Measurements from ENCODE around the gene CHMP4A.

The CHMP4A gene

GRCh38 chr14:24235804-24236688 lies 22.8 kb upstream of the CHMP4A start:
- DNase-seq (ENCODE audit: low read depth), result no peak
- no peak overlapping the region for H3K4me3 ChIP-seq (ENCODE audit: low read depth, low read length)
- TF ChIP-seq MAX (IDR thresholded peaks at IDR 0.05; ENCODE audit: low read depth, low read length), result no peak
- TF ChIP-seq CTCF (IDR thresholded peaks at IDR 0.05; ENCODE audit: low read depth, low read length), result no peak
- TF ChIP-seq MYC (IDR thresholded peaks at IDR 0.05; ENCODE audit: low read depth, low read length), result no peak
- no peak for TF ChIP-seq POLR2A (IDR thresholded peaks at IDR 0.05; ENCODE audit: extremely low read depth, insufficient read length)

- TF ChIP-seq MAX (IDR thresholded peaks at IDR 0.05; ENCODE audit: low read depth, low read length) (no peak), CTCF (IDR thresholded peaks at IDR 0.05; ENCODE audit: low read depth, low read length) (no peak), POLR2A (IDR thresholded peaks at IDR 0.05; ENCODE audit: extremely low read depth, insufficient read length) (no peak), MYC (IDR thresholded peaks at IDR 0.05; ENCODE audit: low read depth, low read length) (no peak)
- H3K4me3 ChIP-seq (ENCODE audit: low read depth, low read length), result peak overlapping the region; percentile 84
- DNase-seq (ENCODE audit: low read depth), result no peak
Measured at GRCh38 chr14:24234095-24235005, 21.1 kb upstream of the CHMP4A start.

- peak overlapping the region; percentile 84 for H3K4me3 ChIP-seq (ENCODE audit: low read depth, low read length)
- no peak for DNase-seq (ENCODE audit: low read depth)
- TF ChIP-seq CTCF (IDR thresholded peaks at IDR 0.05; ENCODE audit: low read depth, low read length) (no peak), POLR2A (IDR thresholded peaks at IDR 0.05; ENCODE audit: extremely low read depth, insufficient read length) (no peak), MAX (IDR thresholded peaks at IDR 0.05; ENCODE audit: low read depth, low read length) (no peak), MYC (IDR thresholded peaks at IDR 0.05; ENCODE audit: low read depth, low read length) (no peak)
Measured at GRCh38 chr14:24233538-24233866, 20.2 kb upstream of the CHMP4A start.

GRCh38 chr14:24232645-24233537 lies 19.6 kb upstream of the CHMP4A start, which contains the start of gene GMPR2:
Gene GMPR2 (plus strand): TSS chr14:24232929. CDS start chr14:24233254, 325 bp downstream.
- TF ChIP-seq CTCF (IDR thresholded peaks at IDR 0.05; ENCODE audit: low read depth, low read length), result no peak
- peak; percentile 88 for TF ChIP-seq MYC (IDR thresholded peaks at IDR 0.05; ENCODE audit: low read depth, low read length)
- peak; percentile 84 for TF ChIP-seq MAX (IDR thresholded peaks at IDR 0.05; ENCODE audit: low read depth, low read length)
- peak; percentile 16 for TF ChIP-seq POLR2A (IDR thresholded peaks at IDR 0.05; ENCODE audit: extremely low read depth, insufficient read length)

GRCh38 chr14:24232121-24232644 lies 18.9 kb upstream of the CHMP4A start, which contains the start of gene NEDD8:
Gene NEDD8 (minus strand): TSS chr14:24232367. CDS start chr14:24232267, 100 bp downstream.
- peak within 1 kb of the TSS; percentile 84 for H3K4me3 ChIP-seq (ENCODE audit: low read depth, low read length)
- TF ChIP-seq MYC (IDR thresholded peaks at IDR 0.05; ENCODE audit: low read depth, low read length) (no peak), POLR2A (IDR thresholded peaks at IDR 0.05; ENCODE audit: extremely low read depth, insufficient read length) (peak; percentile 71)
- peak; percentile 97 for DNase-seq (ENCODE audit: low read depth)

More at GRCh38 chr14:24232645-24233537, 19.6 kb upstream of the CHMP4A start, which contains the start of gene GMPR2:
- peak within 1 kb of the TSS; percentile 84 for H3K4me3 ChIP-seq (ENCODE audit: low read depth, low read length)
- no peak for DNase-seq (ENCODE audit: low read depth)
